ENCODE results near the gene FRMD3.

GRCh38 chr9:83441390-83441789 lies 96.8 kb downstream of the FRMD3 start:
- no peak for TF ChIP-seq CTCF (IDR thresholded peaks at IDR 0.05)
- TF ChIP-seq POLR2A (IDR thresholded peaks at IDR 0.05), result no peak
